GM18951 (cell line): ENCODE results near the gene KDM7A.

Experiments used
- POLR2A ChIP-seq: IDR thresholded peaks from 4 replicates; pipeline ENCODE4 v1.6.1; 2011; ENCODE audit warnings: mild to moderate bottlenecking; ENCODE audit not compliant: insufficient read length, insufficient read depth; ENCODE audit errors: extremely low read depth
- in situ Hi-C: fragments of 300-500 bp; cut with MboI; formaldehyde crosslinking; loops from one replicate; pipeline ENCODE4 v1.12.0; 2022; ENCODE audit warnings: low sequenced_read_pairs, mixed read lengths, inconsistent platforms; ENCODE audit not compliant: unreplicated experiment

KDM7A gene

DNA sequence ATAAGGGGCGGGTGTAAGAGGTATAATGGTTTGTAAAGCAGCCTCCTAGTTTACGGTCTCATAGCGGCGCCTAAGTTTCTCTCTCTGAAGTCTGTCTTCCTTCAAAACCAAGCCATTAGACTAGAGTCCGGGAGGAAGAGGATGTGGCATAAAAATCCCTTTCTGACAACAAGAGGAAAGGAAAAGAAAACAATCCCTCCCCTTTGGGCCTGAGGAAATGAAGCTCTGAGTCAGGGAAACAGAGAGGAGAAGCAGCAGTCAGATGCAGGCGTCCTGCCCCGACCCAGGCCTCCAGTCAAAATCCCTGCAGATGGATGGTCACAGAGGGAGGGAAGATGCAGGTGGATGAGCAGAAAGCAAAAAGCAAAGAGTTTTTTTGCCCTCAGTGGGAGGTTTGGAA lies 137.7 kb downstream of the KDM7A start:
- in situ Hi-C loops = no loop called here
- TF ChIP-seq POLR2A = no peak

DNA sequence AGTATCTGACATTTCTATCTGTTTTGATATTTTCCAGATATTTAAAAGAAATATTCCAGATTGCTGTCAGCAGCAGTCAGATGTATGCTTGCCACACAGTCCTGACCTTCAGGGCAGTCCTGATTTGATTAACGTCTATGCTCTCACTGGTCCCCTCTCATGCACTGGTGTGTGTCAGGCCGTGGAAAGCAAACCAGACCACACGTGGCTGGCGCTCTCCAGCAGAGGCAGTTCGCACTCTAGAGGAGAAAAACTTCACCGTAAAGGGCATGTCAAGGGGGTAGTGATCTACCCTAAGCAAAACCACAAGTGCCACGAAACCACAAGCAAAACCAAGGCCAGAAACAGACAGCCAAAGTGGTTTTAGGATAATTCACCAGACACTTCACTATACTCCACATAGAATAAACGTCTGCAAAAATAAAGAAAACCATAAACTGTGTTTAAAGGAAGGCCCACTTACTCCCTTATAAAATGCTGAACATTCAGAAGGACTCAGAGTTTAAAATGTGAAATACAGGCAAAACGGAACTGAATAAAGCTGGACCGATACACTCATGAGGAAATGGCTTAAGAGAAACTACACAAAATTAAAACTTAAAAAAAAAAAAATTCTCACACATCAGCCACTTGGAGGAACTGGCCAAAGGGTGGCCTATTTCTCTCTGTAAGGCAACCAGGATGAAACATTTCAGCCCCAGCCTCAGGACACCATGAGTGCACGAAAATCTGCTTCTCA lies 140.4 kb downstream of the KDM7A start:
- no peak for TF ChIP-seq POLR2A
- in situ Hi-C loops = no loop called here

DNA sequence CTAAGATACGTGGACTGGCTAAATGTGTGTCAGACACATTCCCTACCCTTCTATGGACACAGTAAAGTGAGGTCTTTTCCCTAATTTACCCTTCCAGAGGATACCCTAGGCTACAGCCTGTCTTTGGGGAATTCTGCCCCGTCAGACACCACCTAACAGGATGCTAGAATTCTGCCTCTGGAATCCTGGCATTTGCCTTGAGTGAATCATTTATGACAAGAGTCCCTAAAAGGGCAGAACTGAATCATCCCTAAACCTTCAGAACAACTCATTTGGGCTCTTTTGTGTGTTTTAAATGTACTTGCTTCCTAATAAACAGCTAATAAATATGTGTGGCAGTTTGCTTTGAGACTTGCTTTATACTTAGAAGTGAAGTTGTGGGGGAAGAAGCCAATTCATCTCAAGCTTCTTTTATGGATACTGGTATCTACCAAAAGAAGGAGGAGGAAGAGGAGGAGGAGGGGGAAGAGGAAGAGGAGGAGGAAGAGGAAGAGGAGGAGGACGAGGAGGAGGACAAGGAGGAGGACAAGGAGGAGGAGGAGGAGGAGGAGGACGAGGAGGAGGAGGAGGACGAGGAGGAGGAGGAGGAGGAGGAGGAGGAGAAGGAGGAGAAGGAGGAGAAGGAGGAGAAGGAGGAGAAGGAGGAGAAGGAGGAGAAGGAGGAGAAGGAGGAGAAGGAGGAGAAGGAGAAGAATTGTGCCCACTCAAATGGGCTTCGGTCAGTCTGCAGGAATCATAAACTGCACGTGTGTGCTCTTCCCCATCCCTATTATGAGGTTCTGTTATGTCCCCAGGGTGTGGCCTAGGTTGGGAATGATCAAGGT lies 141.2 kb downstream of the KDM7A start:
- in situ Hi-C loops = no loop called here

More for the DNA sequence above, 141.2 kb downstream of the KDM7A start:
- TF ChIP-seq POLR2A = no peak
